NCI-H128 (cell line): Measurements from ENCODE around the gene ZDHHC22.

ENCODE experiments used
- DNase-seq: peaks from one replicate; lab custom pipeline; 2025; ENCODE audit not compliant: unreplicated experiment; lab: John Stamatoyannopoulos, UW

ZDHHC22 gene

DNA sequence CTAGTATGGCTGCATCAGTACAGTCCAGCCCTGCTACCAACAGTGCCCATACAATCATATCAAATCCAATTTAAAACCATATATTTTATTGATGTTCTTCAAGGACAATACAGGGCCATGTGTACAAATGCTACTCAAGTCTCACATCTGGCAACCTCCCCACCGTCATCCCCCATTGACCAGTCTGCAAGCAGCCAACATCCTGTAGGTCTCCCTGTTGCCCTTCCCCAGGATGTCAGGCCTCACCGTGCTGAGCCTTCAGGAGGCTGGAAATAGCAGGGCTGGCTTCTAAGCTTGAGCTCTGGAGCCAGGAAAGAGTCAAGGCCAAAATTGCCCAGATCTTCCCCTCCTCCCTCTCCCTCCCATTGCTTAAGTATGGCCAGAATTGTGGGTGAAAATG lies 10.4 kb downstream of the ZDHHC22 start:
- no peak for DNase-seq

DNA sequence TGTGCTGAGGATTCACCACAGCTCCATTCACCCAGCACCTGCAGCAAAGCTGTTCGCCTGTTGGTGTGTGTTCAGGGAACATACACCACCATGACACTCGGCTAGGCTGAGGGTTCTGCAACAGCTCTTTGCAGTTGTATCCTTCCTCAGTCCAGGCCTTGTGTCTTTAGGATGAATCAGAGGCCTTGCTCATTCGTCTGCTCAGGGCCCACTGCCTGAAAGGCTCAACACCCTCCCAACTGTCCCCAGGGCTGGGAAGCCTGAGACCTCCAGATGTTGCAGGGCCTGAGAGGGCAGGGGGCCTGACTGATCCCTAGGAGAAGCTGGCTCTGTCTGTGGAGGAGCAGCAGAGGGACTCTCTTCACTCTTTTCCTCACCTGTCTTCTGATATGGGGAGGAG lies 11.2 kb downstream of the ZDHHC22 start:
- no peak for DNase-seq

DNA sequence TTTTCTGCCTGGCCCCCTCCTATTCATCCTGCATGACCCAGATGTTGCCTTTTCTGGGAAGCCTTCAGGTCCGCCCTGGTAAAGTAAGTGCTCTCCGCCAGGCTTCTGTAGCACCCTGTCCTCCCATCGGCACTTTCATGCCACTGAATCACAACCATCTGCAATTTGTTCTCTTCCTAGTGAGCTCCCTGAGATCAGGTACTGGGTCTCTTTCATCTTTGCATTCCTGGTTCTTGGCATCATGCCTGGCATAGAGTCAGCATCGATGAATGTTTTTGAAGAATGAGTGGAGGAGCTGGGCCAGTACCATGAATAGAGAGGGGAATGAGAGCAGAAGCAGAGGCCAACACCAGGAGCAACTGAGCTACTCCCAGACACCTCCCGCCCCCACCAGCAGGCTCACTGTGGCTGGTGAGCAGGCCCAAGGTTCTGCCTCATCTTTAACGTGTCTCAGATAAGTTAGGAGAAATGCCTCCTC lies 13.1 kb downstream of the ZDHHC22 start:
- no peak for DNase-seq

DNA sequence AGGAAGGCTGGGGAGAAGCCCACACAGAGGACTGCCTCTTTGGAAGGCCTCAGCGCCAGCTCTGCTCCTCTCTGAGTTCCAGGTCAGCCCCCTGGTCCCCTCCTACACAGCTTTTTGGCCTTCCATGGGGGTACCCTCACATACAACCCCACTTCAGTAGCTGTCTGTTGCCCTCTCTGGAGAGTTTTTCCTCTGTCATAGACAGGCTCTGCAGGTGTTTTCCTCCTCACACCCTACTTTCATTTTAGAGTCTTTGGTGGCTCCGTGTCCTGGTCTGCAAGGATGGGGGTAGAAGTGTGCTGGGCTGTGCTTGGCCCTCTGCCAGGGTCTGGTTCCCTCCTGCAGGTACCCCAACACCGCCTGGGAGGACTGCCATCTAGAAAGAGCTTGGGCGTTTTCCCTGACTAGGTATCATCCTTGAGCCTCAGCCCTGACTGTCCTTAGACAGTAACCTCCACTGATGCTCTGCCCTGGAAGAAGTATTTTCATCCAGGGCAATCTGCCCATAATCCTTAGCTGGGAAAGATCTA lies 15.1 kb downstream of the ZDHHC22 start:
- no peak for DNase-seq

DNA sequence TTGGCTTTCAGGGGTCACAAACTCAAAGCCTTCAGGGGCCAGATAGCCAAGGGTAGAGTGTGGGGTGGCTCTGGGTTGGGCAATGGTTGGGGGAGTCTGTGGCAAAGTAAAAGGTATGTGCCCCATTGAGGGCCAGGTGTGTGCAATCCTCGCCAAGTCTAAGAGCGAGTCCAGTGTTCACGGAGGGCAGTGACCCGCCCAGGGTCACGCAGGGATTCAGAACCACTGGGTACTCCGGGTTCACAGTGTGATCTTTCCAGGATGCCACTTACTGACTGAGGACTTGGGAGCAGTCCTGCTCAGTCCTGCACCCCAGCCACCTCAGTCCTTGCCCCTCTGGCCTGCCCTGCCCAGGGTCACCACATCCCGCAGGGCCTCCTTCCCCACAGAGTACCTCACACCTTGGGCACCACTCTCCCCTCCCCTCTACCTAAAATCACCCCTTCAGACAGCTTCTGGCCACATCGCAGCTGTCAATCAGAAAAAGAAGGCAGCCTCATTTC lies 15.7 kb downstream of the ZDHHC22 start:
- DNase-seq, result no peak

DNA sequence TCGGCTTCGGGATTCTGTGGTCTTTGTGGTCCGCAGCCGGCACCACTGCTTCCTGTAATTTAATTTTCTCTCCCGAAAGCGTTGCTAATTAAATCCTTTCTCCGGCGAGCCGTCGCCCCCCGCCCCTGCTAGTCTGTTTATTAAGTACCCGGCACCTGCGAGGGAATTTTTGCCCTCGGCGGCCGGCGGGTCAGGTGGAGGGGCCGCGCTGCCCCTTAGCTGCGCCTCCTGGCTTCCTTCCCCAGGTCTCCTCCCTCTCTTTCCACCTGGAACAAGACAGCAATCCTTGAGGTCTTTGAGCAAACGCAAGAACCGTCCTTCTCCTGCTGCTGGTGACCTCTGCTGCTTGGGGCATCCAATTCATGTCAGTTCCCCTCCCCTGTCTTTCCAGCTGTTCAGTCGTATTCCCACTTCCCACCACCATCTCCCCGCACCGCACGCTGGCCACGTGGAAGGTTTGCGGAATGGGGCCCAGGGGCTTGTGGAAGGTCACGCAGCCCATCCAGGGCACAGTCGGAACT lies 16.2 kb downstream of the ZDHHC22 start:
- DNase-seq, result no peak

DNA sequence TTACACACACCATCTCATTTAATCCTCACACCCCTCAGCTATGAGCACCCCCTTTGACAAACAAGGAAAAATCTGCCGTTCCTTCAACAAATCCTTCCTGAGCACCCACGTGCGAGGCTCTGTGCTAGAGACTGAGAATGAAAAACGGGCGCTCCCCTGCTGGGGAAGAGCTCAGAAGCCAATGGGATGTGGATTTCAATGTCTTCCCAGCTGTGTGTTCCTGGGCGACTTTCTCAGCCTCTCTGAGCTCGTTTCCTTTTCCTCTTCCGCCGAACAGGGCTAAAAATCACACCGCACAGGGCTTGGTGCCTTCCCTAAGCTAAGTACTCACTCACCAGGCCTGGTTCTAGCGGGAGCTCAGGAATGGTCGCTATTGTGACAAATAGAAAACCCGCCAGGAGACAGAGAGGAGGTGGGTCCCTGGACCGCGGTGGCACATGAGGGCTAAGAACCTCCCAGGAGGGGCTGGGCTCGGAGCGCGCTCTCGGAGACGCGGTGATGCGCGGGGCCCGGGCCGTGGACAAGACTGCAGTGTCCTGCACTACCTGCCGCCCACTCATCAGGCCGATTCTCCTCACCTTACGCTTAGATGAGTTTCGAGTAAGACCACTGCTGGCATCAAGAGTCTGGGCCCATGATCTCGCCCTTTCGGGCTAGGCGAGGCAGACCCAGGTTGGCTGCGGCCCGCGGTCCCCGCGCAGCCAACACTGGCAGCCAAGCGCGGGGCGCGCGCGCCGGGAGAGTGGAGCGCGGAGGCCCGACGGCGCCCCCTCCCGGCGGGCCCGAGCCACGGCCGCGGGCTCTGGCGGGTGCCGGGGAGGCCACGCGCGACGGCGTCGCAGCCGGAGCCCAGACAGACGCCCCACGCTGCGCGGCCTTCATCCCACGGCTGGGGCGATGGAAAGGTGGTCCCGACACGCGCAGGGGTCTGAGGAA lies 17.0 kb downstream of the ZDHHC22 start:
- DNase-seq, result no peak

DNA sequence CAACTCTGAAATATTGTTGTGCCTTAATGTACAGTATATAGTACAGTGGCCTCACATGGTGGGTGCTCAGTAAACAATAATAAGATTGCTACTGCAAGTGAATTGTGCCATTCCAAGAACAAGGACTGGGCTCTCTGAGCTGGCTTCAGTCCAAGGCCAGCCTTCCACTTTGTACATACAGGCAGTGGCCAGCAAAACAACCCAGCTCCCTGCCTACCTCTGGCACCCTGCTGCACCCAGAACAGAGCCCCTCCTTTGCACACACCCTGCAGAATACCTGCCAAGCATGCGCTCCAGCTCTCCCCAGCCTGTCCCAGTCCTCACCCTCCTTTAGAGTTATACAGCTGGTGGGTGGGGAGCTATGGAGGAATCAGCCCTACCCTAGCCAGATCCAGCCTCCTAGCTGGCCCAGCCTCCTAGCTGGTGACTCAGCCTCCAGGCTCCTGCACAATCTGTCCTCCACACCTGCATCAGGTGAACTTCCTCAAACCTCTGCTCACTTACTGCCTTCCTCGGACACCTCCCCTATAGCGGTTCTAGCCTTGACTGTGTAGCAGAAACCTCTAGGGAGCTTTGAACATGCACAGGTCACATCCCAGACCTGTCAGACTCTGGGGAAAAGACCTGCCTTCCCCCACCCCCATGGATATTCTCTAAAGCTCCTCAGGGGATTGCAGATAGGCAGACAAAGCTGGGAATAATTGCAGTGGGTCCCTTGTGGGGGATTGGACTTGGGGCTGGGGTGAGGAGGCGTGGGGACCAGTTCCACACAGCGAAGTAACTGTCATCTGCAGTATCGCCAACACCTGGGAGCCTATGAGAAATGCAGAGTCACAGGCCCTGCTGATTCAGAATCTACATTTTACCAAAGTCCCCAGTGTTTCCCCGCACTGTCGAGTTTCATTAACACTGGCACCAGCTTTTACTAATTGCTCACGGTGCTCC lies 17.9 kb downstream of the ZDHHC22 start:
- no peak for DNase-seq

DNA sequence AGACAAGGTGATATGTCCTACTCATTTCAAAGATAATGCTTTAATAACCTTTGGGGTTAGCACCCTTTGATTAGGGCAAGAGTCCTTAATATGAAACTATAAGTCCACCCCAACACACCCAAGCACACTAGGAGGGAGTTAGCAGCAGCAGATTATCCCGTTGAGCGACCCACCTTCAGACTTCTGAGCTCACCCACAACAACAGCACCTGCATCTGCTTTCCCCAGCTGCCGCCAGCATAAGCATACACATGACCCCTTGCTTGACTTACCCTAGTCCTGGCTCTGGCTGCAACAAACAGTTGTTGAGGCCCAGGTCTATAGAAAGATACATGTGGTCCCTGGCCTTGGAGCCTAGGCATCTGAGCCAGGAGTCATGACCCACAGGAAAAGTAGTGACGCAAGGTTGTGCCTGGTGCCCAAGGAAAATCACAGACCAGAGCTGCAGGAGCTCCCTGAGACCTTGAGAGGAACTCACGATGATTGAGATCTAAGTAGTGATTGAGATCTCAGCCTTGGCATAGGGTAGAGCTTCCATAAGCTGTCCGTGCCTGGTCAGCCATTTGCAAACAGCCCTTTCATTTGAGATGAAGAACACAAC lies 19.0 kb downstream of the ZDHHC22 start:
- DNase-seq, result no peak

DNA sequence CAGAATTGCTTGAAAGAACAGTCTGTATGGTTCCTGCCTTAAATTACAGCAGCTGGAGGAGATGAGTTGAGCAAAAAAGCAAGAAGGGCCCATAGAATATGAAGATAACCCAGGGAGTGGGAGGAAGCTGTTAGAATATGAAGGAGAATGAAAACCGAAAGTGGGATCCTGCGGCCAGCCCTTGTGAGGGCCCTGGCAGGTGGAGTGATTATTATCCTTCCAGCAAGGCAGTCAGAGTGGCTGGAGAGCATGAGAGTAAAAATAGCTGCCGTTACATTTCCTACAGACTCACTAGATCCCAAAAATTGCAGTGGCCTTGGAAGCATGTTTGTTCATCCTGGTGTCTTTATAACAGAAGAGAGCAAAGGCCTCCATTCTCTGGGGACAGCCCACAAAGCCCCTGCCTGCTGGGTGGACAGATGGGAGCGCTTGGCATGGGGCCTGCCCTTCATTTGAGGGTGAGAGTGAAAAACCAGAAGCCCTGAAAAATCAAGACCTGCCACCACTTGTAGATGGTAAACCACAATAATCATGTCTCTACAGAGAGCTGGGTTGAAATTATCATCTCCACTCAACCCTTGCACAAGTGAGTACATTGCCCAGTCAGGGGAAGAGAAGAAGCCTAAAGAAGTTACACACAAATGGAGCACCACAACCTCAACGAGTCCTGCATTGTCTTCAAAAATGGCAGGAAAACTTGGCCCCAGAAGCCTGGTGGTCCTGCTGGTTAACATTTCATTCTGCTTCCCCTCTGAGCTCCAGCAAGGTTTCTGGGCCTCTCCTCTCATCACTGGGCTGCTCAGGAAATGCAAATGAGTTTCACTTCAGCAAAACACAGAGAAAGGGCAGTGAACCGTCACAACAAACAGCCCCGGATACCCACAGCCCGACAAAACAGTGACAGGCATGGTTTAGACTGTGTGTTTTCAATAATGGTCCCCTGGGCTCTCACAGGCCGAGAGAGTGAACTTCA lies 20.5 kb downstream of the ZDHHC22 start:
- DNase-seq, result no peak

DNA sequence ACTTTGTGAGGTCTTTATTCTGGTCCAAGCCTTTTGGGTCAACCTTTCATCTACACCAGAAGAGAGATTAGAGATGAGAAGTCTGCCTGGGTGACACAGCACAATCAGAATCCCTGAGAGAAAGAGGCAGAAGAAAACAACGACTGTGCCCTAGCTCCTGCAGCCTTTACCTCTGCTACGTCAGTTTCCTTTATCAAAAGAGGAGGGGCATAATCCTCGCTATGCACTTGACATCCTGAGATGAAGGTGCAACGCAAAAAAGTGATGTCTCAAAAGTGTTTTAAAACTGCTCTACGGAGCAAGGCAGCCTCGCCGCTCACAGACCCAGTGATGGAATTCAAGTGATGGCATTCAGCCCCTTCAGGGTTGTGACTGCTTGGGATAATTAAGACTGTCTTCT lies 21.7 kb downstream of the ZDHHC22 start:
- DNase-seq, result no peak

DNA sequence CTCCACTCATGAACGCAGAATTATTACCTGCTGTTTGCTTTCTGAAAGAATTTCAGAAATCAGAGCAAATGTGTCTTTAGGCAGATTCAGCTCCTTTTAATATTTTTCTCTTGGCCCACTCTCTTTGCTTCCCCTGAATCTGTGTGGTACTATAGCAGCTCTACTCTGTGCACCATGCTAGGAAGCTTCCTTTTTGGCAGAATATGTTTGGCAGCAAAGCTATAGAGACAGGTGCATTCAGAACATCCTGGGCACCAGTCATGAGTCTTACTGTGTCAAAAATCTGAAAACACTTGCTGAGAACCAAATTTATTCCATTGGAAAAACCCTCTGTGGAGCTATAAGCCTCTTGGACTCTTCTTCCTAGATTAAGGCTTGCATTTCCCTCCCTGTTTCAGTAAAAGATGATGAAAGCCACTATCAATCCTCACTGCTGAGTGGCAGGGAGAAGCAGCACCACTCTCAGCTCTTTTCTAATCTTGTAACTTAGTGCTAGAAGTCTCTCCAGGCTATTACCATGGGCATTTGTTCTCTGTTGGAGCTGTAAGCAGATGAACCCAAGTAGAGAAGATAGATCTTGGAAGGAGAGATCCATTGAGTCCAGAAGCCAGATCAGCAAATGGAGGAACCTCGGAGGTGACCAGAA lies 25.3 kb downstream of the ZDHHC22 start:
- no peak for DNase-seq

DNA sequence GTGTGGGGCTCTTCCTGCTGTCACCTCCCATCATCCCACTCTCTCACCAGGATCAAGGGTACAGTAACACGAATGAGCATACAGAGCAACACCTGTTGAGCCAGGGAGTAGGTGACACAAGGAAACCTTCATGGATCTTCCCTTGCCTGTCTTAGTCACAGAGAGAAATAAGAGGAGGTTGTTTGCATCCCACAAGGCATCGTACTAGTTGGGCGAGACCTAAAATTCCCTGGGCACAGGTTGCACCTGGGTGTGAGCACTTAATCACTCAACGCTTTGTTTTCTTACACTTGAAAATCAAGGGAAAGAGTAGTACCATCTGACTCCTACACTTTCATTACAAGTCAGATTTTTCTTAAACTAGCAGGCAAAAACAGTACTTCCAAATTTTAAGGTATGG lies 27.0 kb downstream of the ZDHHC22 start:
- DNase-seq, result no peak

DNA sequence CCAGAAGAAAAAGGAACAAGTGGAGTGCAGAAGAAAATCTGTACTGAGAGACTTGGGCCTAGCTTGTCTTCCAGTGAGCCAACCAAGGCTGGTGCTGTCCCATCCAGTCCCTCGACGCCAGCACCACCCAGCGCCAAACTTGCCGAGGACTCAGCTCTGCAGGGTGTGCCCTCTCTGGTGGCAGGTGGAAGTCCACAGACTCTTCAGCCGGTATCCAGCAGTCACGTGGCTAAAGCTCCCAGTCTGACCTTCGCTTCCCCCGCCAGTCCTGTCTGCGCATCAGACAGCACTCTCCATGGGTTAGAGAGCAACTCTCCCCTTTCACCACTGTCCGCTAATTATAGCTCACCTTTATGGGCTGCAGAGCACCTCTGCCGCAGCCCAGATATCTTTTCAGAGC lies 27.9 kb downstream of the ZDHHC22 start:
- no peak for DNase-seq

DNA sequence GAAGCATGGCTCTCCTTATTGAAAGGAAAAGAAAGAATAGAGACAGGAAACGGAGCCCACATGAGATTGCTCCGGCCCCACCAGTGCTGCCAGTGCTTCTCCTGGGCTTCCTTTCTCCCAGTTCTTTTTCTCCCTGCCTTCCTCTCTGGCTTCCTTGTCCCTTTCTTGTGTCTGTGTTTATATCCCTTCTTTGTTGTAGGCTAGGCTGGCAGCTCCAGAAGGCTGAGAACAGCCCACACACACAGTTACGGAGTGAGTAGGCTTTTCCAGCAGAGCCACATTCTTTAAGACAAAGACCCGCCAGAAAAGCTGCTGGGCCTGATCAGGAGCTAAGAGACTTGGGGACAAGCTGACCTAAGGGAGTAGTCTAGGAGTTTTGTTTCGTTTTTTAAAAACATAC lies 30.6 kb downstream of the ZDHHC22 start:
- no peak for DNase-seq

DNA sequence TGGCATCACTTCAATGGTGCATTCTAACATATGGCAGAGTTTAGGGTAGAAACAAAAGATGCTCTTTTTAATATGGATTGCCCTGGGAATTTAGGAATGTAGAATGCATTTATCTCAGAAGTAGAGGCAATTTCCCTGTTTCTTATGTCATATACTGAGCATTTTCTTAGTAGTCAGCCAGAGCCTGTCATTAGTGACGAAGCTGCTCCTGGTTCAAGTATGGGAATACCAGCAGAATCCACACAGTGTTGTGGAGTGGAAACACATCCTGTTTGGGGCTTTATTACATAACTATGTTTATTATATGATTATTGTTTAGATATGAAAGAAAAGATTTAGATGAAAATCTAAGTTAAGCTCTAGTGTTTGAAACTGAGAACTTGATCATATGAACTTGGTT lies 31.3 kb downstream of the ZDHHC22 start:
- no peak for DNase-seq

DNA sequence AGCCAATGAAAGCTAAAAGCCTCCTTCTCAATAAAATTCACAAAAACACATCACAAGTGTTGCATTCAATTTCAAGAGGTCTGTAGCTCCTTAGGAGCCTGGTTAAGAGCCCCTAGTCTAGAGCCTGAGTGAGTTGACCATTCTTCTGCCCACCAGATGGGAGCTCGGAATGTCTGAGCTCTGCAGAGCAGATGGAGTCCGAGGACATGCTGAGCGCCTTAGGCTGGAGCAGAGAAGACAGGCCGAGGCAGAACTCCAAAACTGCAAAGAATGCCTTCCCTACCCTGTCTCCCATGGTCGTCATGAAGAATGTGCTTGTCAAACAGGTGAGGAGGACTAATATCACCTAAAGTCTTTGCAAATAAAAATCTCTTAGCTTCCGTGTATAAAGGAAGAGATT lies 31.9 kb downstream of the ZDHHC22 start:
- no peak for DNase-seq

DNA sequence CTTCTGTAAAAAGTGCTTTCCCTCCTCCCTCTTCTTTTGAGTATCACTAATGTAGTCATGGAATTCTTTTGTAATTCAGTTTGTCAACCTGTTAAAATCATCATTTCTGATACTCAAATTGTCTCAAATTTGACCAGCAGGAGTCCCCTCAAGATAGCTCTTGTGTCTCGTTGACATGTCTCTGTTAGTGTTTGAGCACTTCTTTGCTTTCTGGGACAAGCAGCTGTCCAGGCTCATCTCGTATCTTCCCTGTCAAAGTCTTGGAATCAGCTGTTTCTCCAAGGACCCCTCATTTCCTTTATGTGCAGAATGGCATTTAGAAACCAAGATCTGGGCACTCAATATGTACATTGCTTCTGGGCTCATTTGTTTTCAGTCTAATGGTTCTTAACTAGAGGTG lies 32.8 kb downstream of the ZDHHC22 start:
- DNase-seq, result no peak

DNA sequence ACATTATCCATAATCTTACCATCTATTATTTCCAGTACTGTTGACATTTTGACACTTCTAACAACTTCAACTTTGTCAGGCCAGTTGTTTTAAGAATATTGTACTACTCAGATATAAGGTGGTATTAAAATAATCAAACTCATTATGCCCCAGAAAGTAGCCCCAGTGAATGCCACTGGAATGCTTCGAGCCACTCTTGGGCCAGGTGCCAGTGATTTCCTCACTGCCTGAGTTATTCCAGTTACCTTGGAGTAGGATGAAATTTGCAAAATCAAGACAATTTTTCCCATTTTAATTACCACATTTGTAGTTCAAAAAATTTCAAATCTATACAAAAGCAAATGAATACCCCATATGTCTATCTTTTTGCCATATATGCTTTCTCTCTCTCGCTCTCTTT lies 34.4 kb downstream of the ZDHHC22 start:
- DNase-seq, result no peak
